ENCODE data around the gene FADS3.

The FADS3 gene

DNA sequence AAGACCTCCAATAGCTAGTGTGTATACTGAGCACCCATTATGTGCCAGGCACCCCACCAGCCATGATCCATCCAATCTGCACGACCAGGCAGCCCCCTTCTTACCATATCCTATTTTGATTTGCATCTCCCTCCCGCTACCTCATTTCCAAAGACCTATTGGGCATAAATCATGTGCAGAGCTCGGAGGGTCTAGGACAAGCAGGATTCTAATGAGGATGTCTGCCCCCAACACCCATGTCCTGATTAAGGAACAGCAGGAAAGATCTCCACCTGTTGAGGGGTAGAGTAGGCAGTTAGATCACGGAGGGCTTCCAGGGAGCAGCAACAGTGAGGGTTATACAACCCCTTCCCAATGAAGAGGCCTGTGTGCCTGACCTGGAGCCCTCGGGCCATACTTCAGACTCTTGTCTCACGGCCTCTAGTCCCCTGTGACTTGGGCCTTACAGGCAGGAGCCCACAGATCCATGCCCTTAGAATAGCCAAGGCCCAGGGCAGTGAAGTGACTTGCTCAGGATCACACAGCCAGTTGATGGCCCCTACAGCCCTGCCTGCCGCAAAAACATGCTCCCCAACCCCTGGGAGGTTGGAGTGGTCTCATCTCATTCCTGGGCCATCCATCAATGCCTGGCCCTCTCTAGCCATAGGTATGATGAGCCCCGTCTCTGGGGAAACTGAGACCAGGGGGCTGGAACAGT, 22.5 kb upstream of the FADS3 start:
- TF ChIP-seq, protein P1, sequence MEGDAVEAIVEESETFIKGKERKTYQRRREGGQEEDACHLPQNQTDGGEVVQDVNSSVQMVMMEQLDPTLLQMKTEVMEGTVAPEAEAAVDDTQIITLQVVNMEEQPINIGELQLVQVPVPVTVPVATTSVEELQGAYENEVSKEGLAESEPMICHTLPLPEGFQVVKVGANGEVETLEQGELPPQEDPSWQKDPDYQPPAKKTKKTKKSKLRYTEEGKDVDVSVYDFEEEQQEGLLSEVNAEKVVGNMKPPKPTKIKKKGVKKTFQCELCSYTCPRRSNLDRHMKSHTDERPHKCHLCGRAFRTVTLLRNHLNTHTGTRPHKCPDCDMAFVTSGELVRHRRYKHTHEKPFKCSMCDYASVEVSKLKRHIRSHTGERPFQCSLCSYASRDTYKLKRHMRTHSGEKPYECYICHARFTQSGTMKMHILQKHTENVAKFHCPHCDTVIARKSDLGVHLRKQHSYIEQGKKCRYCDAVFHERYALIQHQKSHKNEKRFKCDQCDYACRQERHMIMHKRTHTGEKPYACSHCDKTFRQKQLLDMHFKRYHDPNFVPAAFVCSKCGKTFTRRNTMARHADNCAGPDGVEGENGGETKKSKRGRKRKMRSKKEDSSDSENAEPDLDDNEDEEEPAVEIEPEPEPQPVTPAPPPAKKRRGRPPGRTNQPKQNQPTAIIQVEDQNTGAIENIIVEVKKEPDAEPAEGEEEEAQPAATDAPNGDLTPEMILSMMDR (IDR thresholded peaks at IDR 0.05; ENCODE audit: low read length): no peak
- no peak for TF ChIP-seq EZH2 (IDR thresholded peaks at IDR 0.05; ENCODE audit: borderline replicate concordance, low read length)
- Histone ChIP-seq H3K9ac (ENCODE audit: low read length) (no peak overlapping the region), H3K4me2 (ENCODE audit: low read length) (no peak overlapping the region)

DNA sequence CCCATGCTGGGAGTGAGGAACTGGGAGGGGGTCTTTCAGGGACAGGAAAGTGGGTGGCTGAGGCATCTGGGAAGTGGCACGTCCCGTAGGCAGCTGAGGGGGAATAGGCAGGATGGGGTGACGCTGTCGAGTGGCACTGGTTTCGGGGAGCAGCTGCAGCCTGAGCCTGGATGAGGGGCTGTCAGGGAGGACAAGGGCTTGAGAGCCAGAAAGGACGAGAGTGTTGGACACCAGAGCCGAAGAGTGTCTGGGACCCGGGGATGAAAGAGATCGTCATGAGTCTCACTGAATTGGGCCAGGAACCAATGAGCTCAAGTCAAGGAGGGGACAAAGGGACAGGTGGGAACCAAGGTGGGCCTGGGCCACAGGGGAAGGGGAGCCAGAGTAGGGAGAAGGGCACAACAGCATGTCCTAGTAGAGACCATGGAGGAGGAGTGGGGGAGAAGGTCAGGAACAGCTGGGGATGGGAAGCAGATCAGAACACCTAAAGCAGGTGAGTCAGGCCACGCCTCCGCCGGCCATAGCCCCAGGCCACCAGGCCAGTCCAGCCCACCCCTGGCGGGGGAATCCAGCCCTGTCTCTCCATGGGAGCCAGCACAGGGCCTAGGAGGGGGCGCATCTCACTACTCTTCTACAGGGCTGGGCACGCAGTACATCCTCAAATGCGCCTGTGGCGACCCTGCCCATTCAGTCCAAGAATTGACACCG, 21.8 kb upstream of the FADS3 start:
- Histone ChIP-seq H3K9ac (ENCODE audit: low read length) (no peak overlapping the region), H3K27ac (ENCODE audit: low read depth, low read length, poor library complexity, severe bottlenecking) (no peak overlapping the region), H2AFZ (ENCODE audit: low read length) (no peak overlapping the region), H3K4me3 (ENCODE audit: low read depth, low read length, poor library complexity, severe bottlenecking) (no peak overlapping the region), H3K9me3 (ENCODE audit: low read length) (no peaks in the 10 kb centered on the region), H3K79me2 (ENCODE audit: insufficient read depth, low read length) (no peaks in the 10 kb centered on the region), H3K27me3 (ENCODE audit: insufficient read depth, low read length) (peaks cover 10% of the 10 kb centered on the region; the same call in 1 of the 2 replicates), H4K20me1 (ENCODE audit: insufficient read depth, low read length) (no peaks in the 10 kb centered on the region), H3K4me1 (ENCODE audit: insufficient read depth, low read length, severe bottlenecking) (no peaks in the 10 kb centered on the region), H3K9me2 (ENCODE audit: low read depth, low read length) (no peaks in the 10 kb centered on the region), H3K4me2 (ENCODE audit: low read length) (no peak overlapping the region), H3F3A (ENCODE audit: insufficient read depth, low read length) (no peaks in the 10 kb centered on the region), H3K36me3 (ENCODE audit: insufficient read depth, low read length) (no peaks in the 10 kb centered on the region)
- TF ChIP-seq, protein P1 (IDR thresholded peaks at IDR 0.05; ENCODE audit: low read length): no peak
- TF ChIP-seq EZH2 (IDR thresholded peaks at IDR 0.05; ENCODE audit: borderline replicate concordance, low read length): no peak

More for the DNA sequence above, 22.5 kb upstream of the FADS3 start:
- Histone ChIP-seq H3K9me2 (ENCODE audit: low read depth, low read length) (no peaks in the 10 kb centered on the region), H3K79me2 (ENCODE audit: insufficient read depth, low read length) (no peaks in the 10 kb centered on the region), H3K9me3 (ENCODE audit: low read length) (no peaks in the 10 kb centered on the region), H4K20me1 (ENCODE audit: insufficient read depth, low read length) (no peaks in the 10 kb centered on the region), H3K27ac (ENCODE audit: low read depth, low read length, poor library complexity, severe bottlenecking) (no peak overlapping the region), H3K27me3 (ENCODE audit: insufficient read depth, low read length) (peaks cover 10% of the 10 kb centered on the region; the same call in 1 of the 2 replicates), H3K4me3 (ENCODE audit: low read depth, low read length, poor library complexity, severe bottlenecking) (no peak overlapping the region), H3F3A (ENCODE audit: insufficient read depth, low read length) (no peaks in the 10 kb centered on the region), H2AFZ (ENCODE audit: low read length) (no peak overlapping the region), H3K4me1 (ENCODE audit: insufficient read depth, low read length, severe bottlenecking) (no peaks in the 10 kb centered on the region), H3K36me3 (ENCODE audit: insufficient read depth, low read length) (no peaks in the 10 kb centered on the region)

DNA sequence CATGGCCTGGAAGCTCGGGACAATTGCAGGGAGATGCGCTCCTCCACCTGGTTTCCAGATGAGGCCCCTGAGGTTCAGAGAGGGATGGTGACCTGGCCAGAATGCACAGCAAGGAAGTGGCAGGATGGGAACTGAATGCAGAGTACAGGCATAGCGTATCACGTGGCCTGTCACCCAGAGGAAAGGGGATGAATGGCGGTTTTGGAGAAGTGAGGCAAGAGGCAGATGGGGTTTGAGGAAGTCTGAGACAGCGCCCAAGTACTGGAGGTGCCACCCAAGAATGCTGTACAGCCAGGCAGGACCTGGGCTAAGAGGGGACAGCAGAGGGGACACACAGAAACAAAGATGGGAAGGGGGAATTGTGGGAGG, 21.2 kb upstream of the FADS3 start:
- H3F3A ChIP-seq (ENCODE audit: insufficient read depth, low read length): no peaks in the 10 kb centered on the region
- H2AFZ ChIP-seq (ENCODE audit: low read length): no peak overlapping the region
- no peak overlapping the region for H3K9ac ChIP-seq (ENCODE audit: low read length)
- H3K9me3 ChIP-seq (ENCODE audit: low read length): no peaks in the 10 kb centered on the region
- TF ChIP-seq EZH2 (IDR thresholded peaks at IDR 0.05; ENCODE audit: borderline replicate concordance, low read length): no peak
- TF ChIP-seq, protein P1 (IDR thresholded peaks at IDR 0.05; ENCODE audit: low read length): no peak
- H3K79me2 ChIP-seq (ENCODE audit: insufficient read depth, low read length): no peaks in the 10 kb centered on the region
- no peak overlapping the region for H3K4me3 ChIP-seq (ENCODE audit: low read depth, low read length, poor library complexity, severe bottlenecking)
- no peaks in the 10 kb centered on the region for H3K9me2 ChIP-seq (ENCODE audit: low read depth, low read length)
- no peaks in the 10 kb centered on the region for H3K36me3 ChIP-seq (ENCODE audit: insufficient read depth, low read length)
- no peaks in the 10 kb centered on the region for H3K4me1 ChIP-seq (ENCODE audit: insufficient read depth, low read length, severe bottlenecking)
- no peaks in the 10 kb centered on the region for H4K20me1 ChIP-seq (ENCODE audit: insufficient read depth, low read length)
- peaks cover 6% of the 10 kb centered on the region; the same call in 1 of the 2 replicates for H3K27me3 ChIP-seq (ENCODE audit: insufficient read depth, low read length)
- no peak overlapping the region for H3K4me2 ChIP-seq (ENCODE audit: low read length)
- no peak overlapping the region for H3K27ac ChIP-seq (ENCODE audit: low read depth, low read length, poor library complexity, severe bottlenecking)
